Measurements from ENCODE around the gene CFAP92.

Gene CFAP92

GRCh38 chr3:129015388-129016105, 21.7 kb upstream of the CFAP92 start:
- Histone ChIP-seq H3K36me3 (ENCODE audit: control insufficient read depth in 4 of 4, insufficient read depth in 4 of 4, low read length in 3 of 4) (peaks cover 0 to 19% (median 4%) of the 10 kb centered on the region in 4 experiments), H3K27me3 (replicated peaks in 2 of 5; ENCODE audit: control insufficient read depth in 4 of 5, insufficient read depth in 5 of 5, low read length in 4 of 5) (no peaks in the 10 kb centered on the region), H3K9me3 (ENCODE audit: control extremely low read depth in 1 of 5, control insufficient read depth in 4 of 5, insufficient read depth in 2 of 5, low read depth in 1 of 5, low read length in 4 of 5) (no peaks in the 10 kb centered on the region), H3K4me1 (ENCODE audit: control extremely low read depth in 1 of 4, control insufficient read depth in 4 of 4, insufficient read depth in 4 of 4, low read length in 3 of 4) (peaks cover 8 to 52% (median 51%) of the 10 kb centered on the region in 4 experiments), H3K4me3 (ENCODE audit: control insufficient read depth in 1 of 7, extremely low read depth in 1 of 7, insufficient read depth in 4 of 7, low read depth in 2 of 7, low read length in 6 of 7) (peak overlapping the region in 6 of 7 experiments; percentile 4 to 59 (median 39)), H3K27ac (ENCODE audit: insufficient read depth in 1 of 2, low read depth in 1 of 2, low read length in 2 of 2, poor library complexity in 1 of 2, severe bottlenecking in 2 of 2) (peak overlapping the region; percentile 27 to 75)
- POLR2A ChIA-PET, result interaction anchor here (0.6 to 1.6 kb wide), 6 partner anchors 11 to 301 kb away, joined by 3 to 5 read pairs (median 4); a partner anchor contains a TSS
- 9% methylated on average over 11 of the region's 19 CpGs for WGBS (ENCODE audit: insufficient coverage)
- CTCF ChIA-PET, result interaction anchor here (1.1 to 12.3 kb wide), 19 partner anchors 11 to 230 kb away, joined by 3 to 195 read pairs (median 6); partner anchors contain the start of genes CFAP92 and EFCC1
- peak; percentile 64 to 92 (median 90) for DNase-seq

GRCh38 chr3:129014793-129015345, 21.0 kb upstream of the CFAP92 start:
- H3K4me1 ChIP-seq (ENCODE audit: control extremely low read depth in 1 of 4, control insufficient read depth in 4 of 4, insufficient read depth in 4 of 4, low read length in 3 of 4), result peaks cover 8 to 52% (median 51%) of the 10 kb centered on the region in 4 experiments
- POLR2A ChIA-PET, result interaction anchor here (0.8 kb wide), 2 partner anchors 13 to 16 kb away, joined by 3 to 4 read pairs; no protein-coding TSS in a partner anchor
- WGBS (ENCODE audit: insufficient coverage), result 93% methylated on average over 9 of the region's 9 CpGs
- H3K27ac ChIP-seq (ENCODE audit: insufficient read depth in 1 of 2, low read depth in 1 of 2, low read length in 2 of 2, poor library complexity in 1 of 2, severe bottlenecking in 2 of 2), result peak overlapping the region in 1 of 2 experiments; percentile 64
- H3K9me3 ChIP-seq (ENCODE audit: control extremely low read depth in 1 of 5, control insufficient read depth in 4 of 5, insufficient read depth in 2 of 5, low read depth in 1 of 5, low read length in 4 of 5), result no peaks in the 10 kb centered on the region
- H3K27me3 ChIP-seq (replicated peaks in 2 of 5; ENCODE audit: control insufficient read depth in 4 of 5, insufficient read depth in 5 of 5, low read length in 4 of 5), result no peaks in the 10 kb centered on the region
- H3K4me3 ChIP-seq (ENCODE audit: control insufficient read depth in 1 of 7, extremely low read depth in 1 of 7, insufficient read depth in 4 of 7, low read depth in 2 of 7, low read length in 6 of 7), result peak overlapping the region in 1 of 7 experiments; percentile 48
- no peak for DNase-seq
- CTCF ChIA-PET, result interaction anchor here (1.3 to 12.3 kb wide), 8 partner anchors 12 to 231 kb away, joined by 4 to 195 read pairs (median 11); partner anchors contain the start of genes CFAP92 and EFCC1
- peaks cover 0 to 19% (median 5%) of the 10 kb centered on the region in 4 experiments for H3K36me3 ChIP-seq (ENCODE audit: control insufficient read depth in 4 of 4, insufficient read depth in 4 of 4, low read length in 3 of 4)

GRCh38 chr3:129014148-129014547, 20.3 kb upstream of the CFAP92 start:
- Histone ChIP-seq H3K4me3 (ENCODE audit: control insufficient read depth in 1 of 7, extremely low read depth in 1 of 7, insufficient read depth in 4 of 7, low read depth in 2 of 7, low read length in 6 of 7) (no peak overlapping the region), H3K9me3 (ENCODE audit: control extremely low read depth in 1 of 5, control insufficient read depth in 4 of 5, insufficient read depth in 2 of 5, low read depth in 1 of 5, low read length in 4 of 5) (no peaks in the 10 kb centered on the region), H3K27me3 (replicated peaks in 2 of 5; ENCODE audit: control insufficient read depth in 4 of 5, insufficient read depth in 5 of 5, low read length in 4 of 5) (no peaks in the 10 kb centered on the region), H3K27ac (ENCODE audit: insufficient read depth in 1 of 2, low read depth in 1 of 2, low read length in 2 of 2, poor library complexity in 1 of 2, severe bottlenecking in 2 of 2) (no peak overlapping the region), H3K36me3 (ENCODE audit: control insufficient read depth in 4 of 4, insufficient read depth in 4 of 4, low read length in 3 of 4) (peaks cover 0 to 24% (median 9%) of the 10 kb centered on the region in 4 experiments), H3K4me1 (ENCODE audit: control extremely low read depth in 1 of 4, control insufficient read depth in 4 of 4, insufficient read depth in 4 of 4, low read length in 3 of 4) (peaks cover 8 to 52% (median 51%) of the 10 kb centered on the region in 4 experiments)
- DNase-seq, result no peak
- ChIA-PET CTCF (interaction anchor here (1.3 to 12.3 kb wide), 5 partner anchors 8 to 103 kb away, joined by 4 to 195 read pairs (median 10); partner anchors contain the start of genes CFAP92 and EFCC1), POLR2A (interaction anchor here (0.8 kb wide), 1 partner anchor 12 kb away, joined by 3 read pairs; no protein-coding TSS in a partner anchor)
- WGBS (ENCODE audit: insufficient coverage), result 100% methylated on average over 6 of the region's 13 CpGs

GRCh38 chr3:129013491-129013891, 19.6 kb upstream of the CFAP92 start:
- DNase-seq, result no peak
- Histone ChIP-seq H3K27ac (ENCODE audit: insufficient read depth in 1 of 2, low read depth in 1 of 2, low read length in 2 of 2, poor library complexity in 1 of 2, severe bottlenecking in 2 of 2) (no peak overlapping the region), H3K4me3 (ENCODE audit: control insufficient read depth in 1 of 7, extremely low read depth in 1 of 7, insufficient read depth in 4 of 7, low read depth in 2 of 7, low read length in 6 of 7) (no peak overlapping the region), H3K36me3 (ENCODE audit: control insufficient read depth in 4 of 4, insufficient read depth in 4 of 4, low read length in 3 of 4) (peaks cover 0 to 18% (median 12%) of the 10 kb centered on the region in 4 experiments), H3K27me3 (replicated peaks in 2 of 5; ENCODE audit: control insufficient read depth in 4 of 5, insufficient read depth in 5 of 5, low read length in 4 of 5) (no peaks in the 10 kb centered on the region), H3K4me1 (ENCODE audit: control extremely low read depth in 1 of 4, control insufficient read depth in 4 of 4, insufficient read depth in 4 of 4, low read length in 3 of 4) (peaks cover 8 to 50% (median 48%) of the 10 kb centered on the region in 4 experiments), H3K9me3 (ENCODE audit: control extremely low read depth in 1 of 5, control insufficient read depth in 4 of 5, insufficient read depth in 2 of 5, low read depth in 1 of 5, low read length in 4 of 5) (no peaks in the 10 kb centered on the region)
- POLR2A ChIA-PET, result no interaction called here
- CTCF ChIA-PET, result interaction anchor here (0.6 to 12.3 kb wide), 6 partner anchors 9 to 104 kb away, joined by 3 to 195 read pairs (median 8); partner anchors contain the start of genes CFAP92 and EFCC1
- WGBS (ENCODE audit: insufficient coverage), result 100% methylated on average over 3 of the region's 3 CpGs

GRCh38 chr3:129010310-129010956, 16.6 kb upstream of the CFAP92 start:
- Histone ChIP-seq H3K27ac (ENCODE audit: insufficient read depth in 1 of 2, low read depth in 1 of 2, low read length in 2 of 2, poor library complexity in 1 of 2, severe bottlenecking in 2 of 2) (no peak overlapping the region), H3K36me3 (ENCODE audit: control insufficient read depth in 4 of 4, insufficient read depth in 4 of 4, low read length in 3 of 4) (peaks cover 2 to 24% (median 17%) of the 10 kb centered on the region in 4 experiments), H3K4me3 (ENCODE audit: control insufficient read depth in 1 of 7, extremely low read depth in 1 of 7, insufficient read depth in 4 of 7, low read depth in 2 of 7, low read length in 6 of 7) (no peak overlapping the region), H3K9me3 (ENCODE audit: control extremely low read depth in 1 of 5, control insufficient read depth in 4 of 5, insufficient read depth in 2 of 5, low read depth in 1 of 5, low read length in 4 of 5) (no peaks in the 10 kb centered on the region), H3K4me1 (ENCODE audit: control extremely low read depth in 1 of 4, control insufficient read depth in 4 of 4, insufficient read depth in 4 of 4, low read length in 3 of 4) (peaks cover 0 to 32% (median 27%) of the 10 kb centered on the region in 4 experiments), H3K27me3 (replicated peaks in 2 of 5; ENCODE audit: control insufficient read depth in 4 of 5, insufficient read depth in 5 of 5, low read length in 4 of 5) (no peaks in the 10 kb centered on the region)
- 95% methylated on average over 6 of the region's 9 CpGs for WGBS (ENCODE audit: insufficient coverage)
- ChIA-PET POLR2A (no interaction called here), CTCF (interaction anchor here (1.7 to 12.3 kb wide), 3 partner anchors 10 to 40 kb away, joined by 4 to 195 read pairs (median 20); partner anchors contain the start of genes CFAP92 and EFCC1)
- no peak for DNase-seq

GRCh38 chr3:129009266-129009665, 15.4 kb upstream of the CFAP92 start:
- Histone ChIP-seq H3K36me3 (ENCODE audit: control insufficient read depth in 4 of 4, insufficient read depth in 4 of 4, low read length in 3 of 4) (peaks cover 2 to 24% (median 17%) of the 10 kb centered on the region in 4 experiments), H3K27me3 (replicated peaks in 2 of 5; ENCODE audit: control insufficient read depth in 4 of 5, insufficient read depth in 5 of 5, low read length in 4 of 5) (no peaks in the 10 kb centered on the region), H3K9me3 (ENCODE audit: control extremely low read depth in 1 of 5, control insufficient read depth in 4 of 5, insufficient read depth in 2 of 5, low read depth in 1 of 5, low read length in 4 of 5) (no peaks in the 10 kb centered on the region), H3K27ac (ENCODE audit: insufficient read depth in 1 of 2, low read depth in 1 of 2, low read length in 2 of 2, poor library complexity in 1 of 2, severe bottlenecking in 2 of 2) (no peak overlapping the region), H3K4me3 (ENCODE audit: control insufficient read depth in 1 of 7, extremely low read depth in 1 of 7, insufficient read depth in 4 of 7, low read depth in 2 of 7, low read length in 6 of 7) (no peak overlapping the region), H3K4me1 (ENCODE audit: control extremely low read depth in 1 of 4, control insufficient read depth in 4 of 4, insufficient read depth in 4 of 4, low read length in 3 of 4) (peaks cover 0 to 30% (median 26%) of the 10 kb centered on the region in 4 experiments)
- ChIA-PET CTCF (interaction anchor here (1.0 to 12.3 kb wide), 3 partner anchors 9 to 38 kb away, joined by 3 to 195 read pairs (median 20); partner anchors contain the start of genes CFAP92 and EFCC1), POLR2A (interaction anchor here (1.0 kb wide), 1 partner anchor 9 kb away, joined by 4 read pairs; the partner anchor contains the start of gene EFCC1)
- WGBS (ENCODE audit: insufficient coverage), result 100% methylated on average over 2 of the region's 2 CpGs
- DNase-seq, result no peak
